PC-3 (cell line): Measurements from ENCODE around the gene TXNRD1. TPM values are rescaled to one million over a fixed set of nuclear protein-coding genes. Genes with fewer than 3 reads are reported as not detected.

Experiments used
- ATAC-seq: fragments of 200-7000 bp; cut with Tn5 transposase; 2 replicates; pipeline ENCODE4 v1.9.1; 2020; ENCODE audit warnings: mild to moderate bottlenecking, moderate library complexity
- Bru-seq: library from RNA; stranded (reverse); fragments of 400-500 nt; gene quantifications from one replicate; lab custom pipeline; 2021; lab: Mats Ljungman, UMichigan
- BruChase-seq, 2 experiments: library from RNA; stranded (reverse); fragments of 400-500 nt; gene quantifications; one replicate each; lab custom pipeline; 2021; lab: Mats Ljungman, UMichigan
- BruUV-seq: library from RNA; stranded (reverse); fragments of 400-500 nt; replicated peaks from 2 replicates; lab custom pipeline; 2021; lab: Mats Ljungman, UMichigan
- CTCF ChIA-PET: fragments of 300-600 bp; sonication (Branson Sonifier 250); formaldehyde crosslinking; loops from one replicate; lab custom pipeline; 2022; ENCODE audit warnings: antibody characterized with exemption; lab: Charles Lee
- POLR2A ChIA-PET: fragments of 300-600 bp; sonication (Branson Sonifier 250); formaldehyde crosslinking; loops from one replicate; lab custom pipeline; 2022; ENCODE audit warnings: antibody characterized with exemption; ENCODE audit not compliant: unreplicated experiment; lab: Charles Lee
- DNase-seq: peaks from one replicate; pipeline ENCODE4 v3.0.0-alpha.2; 2015
- H2AFZ ChIP-seq: fragments of 300-600 bp; sonication (generic); 2 replicates; pipeline ENCODE4 v1.6.0; 2016; ENCODE audit warnings: antibody characterized with exemption, low read length
- H3F3A ChIP-seq: fragments of 300-600 bp; sonication (generic); one replicate; pipeline ENCODE4 v1.6.0; 2017; ENCODE audit warnings: antibody characterized with exemption, low read length, control low read depth, mild to moderate bottlenecking; ENCODE audit not compliant: unreplicated experiment
- H3K27ac ChIP-seq: fragments of 300-600 bp; sonication (generic); 2 replicates; pipeline ENCODE4 v1.5.1; 2016; ENCODE audit warnings: mild to moderate bottlenecking, low read length
- H3K27me3 ChIP-seq: fragments of 300-600 bp; sonication (generic); 2 replicates; pipeline ENCODE4 v1.6.1; 2016; ENCODE audit warnings: low read length, mixed read lengths
- H3K36me3 ChIP-seq: fragments of 300-600 bp; sonication (generic); 2 replicates; pipeline ENCODE4 v1.6.1; 2016; ENCODE audit warnings: low read depth, mixed run types, low read length, mixed read lengths
- H3K4me1 ChIP-seq: fragments of 300-600 bp; sonication (generic); 2 replicates; pipeline ENCODE4 v1.5.1; 2016; ENCODE audit warnings: low read length; ENCODE audit not compliant: insufficient read depth
- H3K4me2 ChIP-seq: fragments of 300-600 bp; sonication (generic); 2 replicates; pipeline ENCODE4 v1.6.0; 2016; ENCODE audit warnings: low read length
- H3K4me3 ChIP-seq: fragments of 300-600 bp; sonication (generic); 2 replicates; pipeline ENCODE4 v1.5.1; 2016; ENCODE audit warnings: mild to moderate bottlenecking, low read length, mixed read lengths
- H3K79me2 ChIP-seq: fragments of 300-600 bp; sonication (generic); 2 replicates; pipeline ENCODE4 v1.6.1; 2017; ENCODE audit warnings: low read length, mixed read lengths
- H3K9ac ChIP-seq: fragments of 300-600 bp; sonication (generic); 2 replicates; pipeline ENCODE4 v1.6.0; 2016; ENCODE audit warnings: mild to moderate bottlenecking, low read length
- H3K9me2 ChIP-seq: fragments of 300-600 bp; sonication (generic); replicated peaks from 2 replicates; pipeline ENCODE4 v1.6.1; 2016; ENCODE audit warnings: mixed run types, low read length, mixed read lengths
- H3K9me3 ChIP-seq: fragments of 300-600 bp; sonication (generic); 2 replicates; pipeline ENCODE4 v1.6.1; 2016; ENCODE audit warnings: low read length, mixed read lengths
- H4K20me1 ChIP-seq: fragments of 300-600 bp; sonication (generic); 2 replicates; pipeline ENCODE4 v1.6.1; 2016; ENCODE audit warnings: low read length, mixed read lengths
- EZH2 ChIP-seq: fragments of 300-600 bp; sonication (generic); IDR thresholded peaks from one replicate; pipeline ENCODE4 v1.6.1; 2017; ENCODE audit warnings: antibody characterized with exemption, mild to moderate bottlenecking, low read length; ENCODE audit not compliant: unreplicated experiment
- EZH2phosphoT487 ChIP-seq: fragments of 300-600 bp; sonication (generic); IDR thresholded peaks from 2 replicates; pipeline ENCODE4 v1.6.1; 2018; ENCODE audit warnings: mild to moderate bottlenecking, antibody characterized with exemption, low read length, borderline replicate concordance
- intact Hi-C: fragments of 100-400 bp; cut with micrococcal nuclease; formaldehyde crosslinking; loops from 2 replicates; pipeline ENCODE4 v1.9.0; 2023
- long read RNA-seq: library from polyadenylated mRNA; unstranded; transcript quantifications from one replicate; pipeline ENCODE4 v2.0.0, GENCODE V29; 2021; ENCODE audit not compliant: unreplicated experiment
- total RNA-seq: library from RNA; depleted of rRNA; stranded (reverse); fragments of >200 nt; gene quantifications from 2 replicates; pipeline ENCODE4 v1.2.3, GENCODE V29; 2014; rRNA removed
- TF ChIP-seq, protein P1 (sequence below): fragments of 300-600 bp; sonication (generic); conservative IDR thresholded peaks from 2 replicates; pipeline ENCODE4 v1.5.1; 2017; ENCODE audit warnings: antibody characterized with exemption, low read depth, mild to moderate bottlenecking, low read length

The TXNRD1 gene
- total RNA-seq (419 and 430 TPM in 2 replicates), Bru-seq, nascent RNA (percentile 98 among the genes with signal in this experiment), BruChase-seq, experiment 1, labeled RNA remaining after a 6-hour chase (percentile 97 among the genes with signal in this experiment), BruChase-seq, experiment 2, labeled RNA remaining after a 2-hour chase (percentile 96 among the genes with signal in this experiment)
- long read RNA-seq, transcript TXNRD1-206 (15 exons, 1,933 nt): minor isoform, 6 of 734 reads
- long read RNA-seq, transcript TXNRD1-214 (15 exons, 3,974 nt): minor isoform, 79 of 734 reads
- long read RNA-seq, transcript TXNRD1-205 (15 exons, 3,930 nt): major isoform, 216 of 734 reads
- long read RNA-seq, partial matches to known transcripts: 332 of 734 reads
- long read RNA-seq, other reads (novel, unspliced or antisense): 98 of 734 reads

DNA sequence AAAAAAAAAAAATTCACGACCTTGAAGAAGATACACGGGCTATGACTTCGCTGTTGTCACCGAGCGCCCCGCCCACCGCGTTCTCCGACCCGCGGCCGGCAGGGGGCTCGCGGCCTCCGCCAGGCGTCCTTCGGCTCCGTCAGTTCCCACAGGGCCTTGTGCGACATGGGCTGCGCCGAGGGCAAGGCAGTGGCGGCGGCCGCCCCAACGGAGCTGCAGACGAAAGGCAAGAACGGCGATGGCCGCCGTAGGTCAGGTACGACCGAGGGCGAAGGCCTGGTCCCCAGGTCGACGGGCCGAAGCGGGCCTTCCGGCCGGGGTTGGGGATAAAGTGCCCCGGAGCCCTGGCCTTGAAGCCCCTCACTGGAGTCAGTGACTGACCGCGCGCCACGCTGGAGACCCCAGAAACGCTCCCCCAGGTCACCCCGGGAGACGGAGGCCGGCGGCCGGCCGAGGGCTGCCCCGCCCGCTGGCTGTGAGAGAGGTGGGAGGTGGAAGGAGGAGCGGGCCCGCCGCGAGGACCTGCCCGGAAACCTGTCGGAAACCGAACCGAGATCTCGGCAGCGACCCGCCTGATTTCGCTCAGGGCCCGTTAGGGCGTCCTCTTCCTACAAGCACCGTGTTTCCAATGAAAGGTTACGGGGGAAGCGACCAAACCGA, at the start of gene TXNRD1:
TXNRD1 (plus strand) TSS at position 142 of the 660 bp plus-strand sequence; CDS start at position 166, 24 bp downstream.
- H3F3A ChIP-seq: peaks cover 17% of the 10 kb centered on the region
- no peak within 1 kb of the TSS for H3K4me2 ChIP-seq
- H3K4me1 ChIP-seq: peaks cover 33% of the 10 kb centered on the region
- no peaks in the 10 kb centered on the region for H3K79me2 ChIP-seq
- no peaks in the 10 kb centered on the region for H3K27me3 ChIP-seq
- peak within 1 kb of the TSS; percentile 63 for H3K27ac ChIP-seq
- H3K9me3 ChIP-seq: no peaks in the 10 kb centered on the region
- intact Hi-C loops: loop anchor here (10.0 kb wide), 1 partner anchor 889 kb away; the partner anchor contains the start of gene WASHC4
- H3K36me3 ChIP-seq: no peaks in the 10 kb centered on the region
- DNase-seq (no peak), ATAC-seq (no peak)
- no peaks in the 10 kb centered on the region for H3K9me2 ChIP-seq
- no peak within 1 kb of the TSS for H2AFZ ChIP-seq
- H3K4me3 ChIP-seq: no peak within 1 kb of the TSS
- H3K9ac ChIP-seq: no peak within 1 kb of the TSS
- H4K20me1 ChIP-seq: no peaks in the 10 kb centered on the region
- ChIA-PET CTCF (no interaction called here), POLR2A (no interaction called here)
- TF ChIP-seq, protein P1, sequence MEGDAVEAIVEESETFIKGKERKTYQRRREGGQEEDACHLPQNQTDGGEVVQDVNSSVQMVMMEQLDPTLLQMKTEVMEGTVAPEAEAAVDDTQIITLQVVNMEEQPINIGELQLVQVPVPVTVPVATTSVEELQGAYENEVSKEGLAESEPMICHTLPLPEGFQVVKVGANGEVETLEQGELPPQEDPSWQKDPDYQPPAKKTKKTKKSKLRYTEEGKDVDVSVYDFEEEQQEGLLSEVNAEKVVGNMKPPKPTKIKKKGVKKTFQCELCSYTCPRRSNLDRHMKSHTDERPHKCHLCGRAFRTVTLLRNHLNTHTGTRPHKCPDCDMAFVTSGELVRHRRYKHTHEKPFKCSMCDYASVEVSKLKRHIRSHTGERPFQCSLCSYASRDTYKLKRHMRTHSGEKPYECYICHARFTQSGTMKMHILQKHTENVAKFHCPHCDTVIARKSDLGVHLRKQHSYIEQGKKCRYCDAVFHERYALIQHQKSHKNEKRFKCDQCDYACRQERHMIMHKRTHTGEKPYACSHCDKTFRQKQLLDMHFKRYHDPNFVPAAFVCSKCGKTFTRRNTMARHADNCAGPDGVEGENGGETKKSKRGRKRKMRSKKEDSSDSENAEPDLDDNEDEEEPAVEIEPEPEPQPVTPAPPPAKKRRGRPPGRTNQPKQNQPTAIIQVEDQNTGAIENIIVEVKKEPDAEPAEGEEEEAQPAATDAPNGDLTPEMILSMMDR: no peak
- no peak for TF ChIP-seq EZH2phosphoT487
- TF ChIP-seq EZH2: no peak
- BruUV-seq: no TSS peak

DNA sequence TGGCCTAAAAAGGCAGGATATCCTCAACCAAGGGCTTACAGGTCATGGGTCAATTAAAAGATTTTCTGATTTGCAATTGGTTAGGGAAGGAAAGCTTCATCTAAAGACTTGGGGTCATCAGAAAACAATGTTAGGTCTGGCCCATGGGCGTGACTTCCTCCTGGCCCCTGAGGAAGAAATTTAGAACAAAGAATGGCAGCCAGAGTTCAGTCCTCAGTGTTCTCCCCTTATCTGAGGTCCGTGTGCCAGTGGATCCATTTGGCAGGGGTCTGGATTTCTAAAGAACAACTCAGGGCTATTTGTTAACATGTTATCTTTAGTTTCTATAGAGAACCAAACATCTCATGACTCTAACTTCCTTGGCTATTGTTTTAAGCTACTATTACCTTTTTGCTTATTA, 49.8 kb upstream of the TXNRD1 start:
- POLR2A ChIA-PET: no interaction called here
- Histone ChIP-seq H4K20me1 (no peaks in the 10 kb centered on the region), H3K4me1 (no peaks in the 10 kb centered on the region), H3K9me3 (no peaks in the 10 kb centered on the region), H3K4me2 (no peak overlapping the region), H2AFZ (no peak overlapping the region), H3K9ac (no peak overlapping the region), H3F3A (no peaks in the 10 kb centered on the region), H3K36me3 (no peaks in the 10 kb centered on the region), H3K79me2 (no peaks in the 10 kb centered on the region), H3K9me2 (no peaks in the 10 kb centered on the region), H3K4me3 (no peak overlapping the region), H3K27me3 (no peaks in the 10 kb centered on the region), H3K27ac (no peak overlapping the region)
- TF ChIP-seq EZH2phosphoT487 (no peak), EZH2 (no peak)
- TF ChIP-seq, protein P1: no peak
- ATAC-seq: no peak
- CTCF ChIA-PET: no interaction called here
- DNase-seq: no peak
- intact Hi-C loops: no loop called here
- no TSS peak for BruUV-seq
